IMR-90 (cell line): ENCODE data around the gene SEC24D. TPM values are rescaled to one million over a fixed set of nuclear protein-coding genes. Genes with fewer than 3 reads are reported as not detected.

ENCODE experiments used
- ATAC-seq: fragments of 200-7000 bp; cut with Tn5 transposase; 2 replicates; pipeline ENCODE4 v1.9.1; 2020; ENCODE audit warnings: low read depth, mild to moderate bottlenecking, moderate library complexity
- BruUV-seq: library from RNA; stranded (reverse); fragments of 400-500 nt; replicated peaks from 2 replicates; lab custom pipeline; 2021; lab: Mats Ljungman, UMichigan
- CTCF ChIA-PET: fragments of 300-600 bp; formaldehyde crosslinking; extraction: SDS; loops from one replicate; lab custom pipeline; 2021; ENCODE audit warnings: antibody characterized with exemption; lab: Yijun Ruan, JAX
- POLR2A ChIA-PET: fragments of 300-600 bp; sonication (Branson Sonifier 250); formaldehyde crosslinking; loops from one replicate; lab custom pipeline; 2022; ENCODE audit warnings: antibody characterized with exemption; ENCODE audit not compliant: unreplicated experiment; lab: Charles Lee
- DNase-seq: peaks from one replicate; pipeline ENCODE4 v3.0.0; 2013
- H2AFZ ChIP-seq: replicated peaks from 2 replicates; pipeline ENCODE3; 2013; ENCODE audit warnings: low read length, mild to moderate bottlenecking; ENCODE audit not compliant: poor library complexity
- H2AK5ac ChIP-seq: 2 replicates; pipeline ENCODE4 v1.6.1; 2013; ENCODE audit warnings: low read depth, low read length, inconsistent platforms
- H2AK9ac ChIP-seq: replicated peaks from 2 replicates; pipeline ENCODE3; 2013; ENCODE audit warnings: mild to moderate bottlenecking, low read depth, low read length, moderate library complexity; ENCODE audit not compliant: poor library complexity
- H2BK120ac ChIP-seq: 2 replicates; pipeline ENCODE4 v1.6.1; 2013; ENCODE audit warnings: low read depth, low read length, inconsistent platforms
- H2BK15ac ChIP-seq: 3 replicates; pipeline ENCODE4 v1.6.1; 2013; ENCODE audit warnings: low read depth, low read length, inconsistent platforms
- H2BK20ac ChIP-seq: 2 replicates; pipeline ENCODE4 v1.6.1; 2013; ENCODE audit warnings: low read depth, mild to moderate bottlenecking, inconsistent platforms, low read length, moderate library complexity
- H2BK5ac ChIP-seq: 2 replicates; pipeline ENCODE4 v1.6.1; 2013; ENCODE audit warnings: mild to moderate bottlenecking, low read depth, low read length, inconsistent platforms; ENCODE audit not compliant: poor library complexity, severe bottlenecking
- H3K14ac ChIP-seq: replicated peaks from 2 replicates; pipeline ENCODE4 v1.6.1; 2013; ENCODE audit warnings: low read depth, low read length, inconsistent platforms
- H3K18ac ChIP-seq: 2 replicates; pipeline ENCODE4 v1.6.1; 2013; ENCODE audit warnings: low read depth, low read length, control low read depth
- H3K23ac ChIP-seq: 2 replicates; pipeline ENCODE4 v1.6.1; 2013; ENCODE audit warnings: low read depth, low read length, inconsistent platforms
- H3K27ac ChIP-seq: 2 replicates; pipeline ENCODE4 v1.5.1; 2013; ENCODE audit warnings: mild to moderate bottlenecking, control low read depth, low read length; ENCODE audit not compliant: insufficient read depth
- H3K27me3 ChIP-seq: 2 replicates; pipeline ENCODE4 v1.6.1; 2013; ENCODE audit warnings: low read length; ENCODE audit not compliant: control insufficient read depth, insufficient read depth
- H3K36me3 ChIP-seq: 2 replicates; pipeline ENCODE4 v1.6.1; 2013; ENCODE audit warnings: low read length, mixed read lengths; ENCODE audit not compliant: control insufficient read depth, insufficient read depth
- H3K4ac ChIP-seq: 2 replicates; pipeline ENCODE4 v1.6.1; 2013; ENCODE audit warnings: low read depth, low read length, inconsistent platforms
- H3K4me1 ChIP-seq: 2 replicates; pipeline ENCODE4 v1.6.1; 2013; ENCODE audit warnings: low read length, mixed read lengths; ENCODE audit not compliant: control insufficient read depth, insufficient read depth
- H3K4me2 ChIP-seq: 2 replicates; pipeline ENCODE4 v1.6.1; 2013; ENCODE audit warnings: low read depth, mild to moderate bottlenecking, control low read depth, low read length, moderate library complexity
- H3K4me3 ChIP-seq: 2 replicates; pipeline ENCODE4 v1.5.1; 2013; ENCODE audit warnings: low read depth, mild to moderate bottlenecking, control low read depth, low read length, moderate library complexity; ENCODE audit not compliant: insufficient read depth
- H3K56ac ChIP-seq: 2 replicates; pipeline ENCODE4 v1.6.1; 2013; ENCODE audit warnings: low read length, inconsistent platforms; ENCODE audit not compliant: insufficient read depth; ENCODE audit errors: extremely low read depth
- H3K79me1 ChIP-seq, 2 experiments: 2 replicates each; pipeline ENCODE4 v1.6.1; 2013; ENCODE audit warnings: low read length in 2 of 2, inconsistent platforms in 1 of 2, low read depth in 1 of 2
- H3K9ac ChIP-seq: 2 replicates; pipeline ENCODE4 v1.6.1; 2013; ENCODE audit warnings: low read depth, low read length, control low read depth
- H3K9me1 ChIP-seq: 2 replicates; pipeline ENCODE4 v1.6.1; 2013; ENCODE audit warnings: low read length, inconsistent platforms; ENCODE audit not compliant: insufficient read depth
- H3K9me3 ChIP-seq: 2 replicates; pipeline ENCODE4 v1.6.1; 2013; ENCODE audit warnings: low read length; ENCODE audit not compliant: control insufficient read depth, insufficient read depth
- H4K20me1 ChIP-seq: 2 replicates; pipeline ENCODE4 v1.6.1; 2013; ENCODE audit warnings: low read length, inconsistent platforms; ENCODE audit not compliant: insufficient read depth
- H4K5ac ChIP-seq: 2 replicates; pipeline ENCODE4 v1.6.1; 2013; ENCODE audit warnings: mild to moderate bottlenecking, low read depth, low read length, control low read depth
- H4K8ac ChIP-seq, 2 experiments: 2 replicates each; pipeline ENCODE4 v1.6.1; 2013; ENCODE audit warnings: low read depth in 2 of 2, low read length in 2 of 2, control low read depth in 1 of 2, inconsistent platforms in 1 of 2
- H4K91ac ChIP-seq: 2 replicates; pipeline ENCODE4 v1.6.1; 2013; ENCODE audit warnings: low read depth, low read length, inconsistent platforms; ENCODE audit not compliant: insufficient read depth
- CHD1 ChIP-seq: IDR thresholded peaks from 2 replicates; pipeline ENCODE4 v1.6.1; 2012; ENCODE audit warnings: low read depth, low read length, improper control_type of control experiment
- CTCF ChIP-seq: conservative IDR thresholded peaks from 2 replicates; pipeline ENCODE4 v1.5.1; 2012; ENCODE audit warnings: mild to moderate bottlenecking, low read depth, low read length, improper control_type of control experiment
- MAFK ChIP-seq: IDR thresholded peaks from 2 replicates; pipeline ENCODE4 v1.6.1; 2012; ENCODE audit warnings: low read depth, low read length, improper control_type of control experiment
- NFE2L2 ChIP-seq: fragments of 150-350 bp; IDR thresholded peaks from 2 replicates; pipeline ENCODE4 v1.6.1; 2016; ENCODE audit warnings: low read depth, mild to moderate bottlenecking, low read length
- POLR2A ChIP-seq: IDR thresholded peaks from 2 replicates; pipeline ENCODE4 v1.6.1; 2012; ENCODE audit warnings: mild to moderate bottlenecking, low read depth, low read length
- RAD21 ChIP-seq: IDR thresholded peaks from 2 replicates; pipeline ENCODE4 v1.6.1; 2012; ENCODE audit warnings: low read length, improper control_type of control experiment
- RCOR1 ChIP-seq: IDR thresholded peaks from 2 replicates; pipeline ENCODE4 v1.6.1; 2012; ENCODE audit warnings: mild to moderate bottlenecking, low read length, improper control_type of control experiment; ENCODE audit not compliant: insufficient replicate concordance
- RFX5 ChIP-seq: IDR thresholded peaks from 2 replicates; pipeline ENCODE4 v1.8.0; 2012; ENCODE audit warnings: low read depth, mild to moderate bottlenecking, low read length, moderate library complexity
- SMC3 ChIP-seq: fragments of 150-350 bp; IDR thresholded peaks from 2 replicates; pipeline ENCODE4 v1.6.1; 2016; ENCODE audit warnings: low read depth, mild to moderate bottlenecking, antibody characterized with exemption, low read length, moderate library complexity
- WGBS, 2 experiments: methylation state at CpG; one replicate each; pipeline versions ENCODE4 v1.1.5 to v1.1.7; 2013; ENCODE audit warnings: missing lambda C conversion rate in 2 of 2; ENCODE audit not compliant: insufficient read length in 1 of 2; ENCODE audit errors: extremely low coverage in 2 of 2; 5-methylcytosine and 5-hydroxymethylcytosine counted together
- dilution Hi-C: fragments of 300-500 bp; cut with HindIII; formaldehyde crosslinking; loops from one replicate; pipeline ENCODE4 v1.14.3; 2018; ENCODE audit warnings: low sequenced_read_pairs; ENCODE audit not compliant: unreplicated experiment
- in situ Hi-C: fragments of 300-500 bp; cut with MboI; formaldehyde crosslinking; loops from 3 replicates; pipeline ENCODE4 v1.14.3; 2019; ENCODE audit warnings: low sequenced_read_pairs, inconsistent platforms, mixed read lengths
- intact Hi-C: fragments of 100-400 bp; cut with micrococcal nuclease; formaldehyde crosslinking; loops from 2 replicates; pipeline ENCODE4 v1.10.0; 2022
- polyA plus RNA-seq, 3 experiments: library from polyadenylated mRNA; depleted of rRNA; stranded (reverse); fragments of >200 nt; gene quantifications; 2 replicates each; pipeline ENCODE4 v1.2.3, GENCODE V29; 2012; ENCODE audit warnings: low replicate concordance in 1 of 3
- total RNA-seq: library from RNA; depleted of rRNA; stranded (reverse); fragments of >200 nt; gene quantifications from 2 replicates; pipeline ENCODE4 v1.2.3, GENCODE V29; 2012
- TF ChIP-seq, protein P1 (sequence below): fragments of 150-350 bp; IDR thresholded peaks from 2 replicates; pipeline ENCODE4 v1.6.1; 2017; ENCODE audit warnings: mild to moderate bottlenecking, antibody characterized with exemption, low read length, low read depth
- TF ChIP-seq, protein P2 (sequence below): fragments of 150-350 bp; IDR thresholded peaks from 2 replicates; pipeline ENCODE4 v1.6.1; 2016; ENCODE audit warnings: low read depth, mild to moderate bottlenecking, low read length, moderate library complexity, borderline replicate concordance

SEC24D gene
- total and polyA plus RNA-seq, 2 of the 4 experiments (the other 2 are of a cell fraction), result 93.2 to 111 TPM

- ATAC-seq (peak; percentile 61), DNase-seq (peak; percentile 14)
- Histone ChIP-seq H3K18ac (peak overlapping the region; percentile 95), H4K91ac (0 out of 2 replicates have a peak overlapping the region, but pooled peaks have one; percentile 54), H3K4ac (peak overlapping the region; percentile 77), H3K9ac (peak overlapping the region; percentile 86), H3K9me1 (0 out of 2 replicates have a peak, but pooled peaks cover 4% of the 10 kb centered on the region), H2AK5ac (no peak overlapping the region), H3K27me3 (no peaks in the 10 kb centered on the region), H3K23ac (peak overlapping the region; percentile 70), H4K20me1 (no peaks in the 10 kb centered on the region), H3K4me1 (peaks cover 3% of the 10 kb centered on the region; the same call in 1 of the 2 replicates), H2BK120ac (peak overlapping the region; percentile 74), H3K9me3 (no peaks in the 10 kb centered on the region), H2BK20ac (peak overlapping the region; percentile 62; the same call in 1 of the 2 replicates), H3K36me3 (no peaks in the 10 kb centered on the region), H2BK15ac (peak overlapping the region; percentile 30; the same call in 1 of the 3 replicates), H3K4me3 (peak overlapping the region; percentile 62), H2AFZ (peak overlapping the region; percentile 87), H4K8ac (peak overlapping the region; percentile 78 to 88), H3K4me2 (peak overlapping the region; percentile 100), H2AK9ac (no peak overlapping the region), H3K14ac (peak overlapping the region; percentile 87), H4K5ac (peak overlapping the region; percentile 100), H3K79me1 (no peaks in the 10 kb centered on the region), H2BK5ac (peak overlapping the region; percentile 74), H3K56ac (peak overlapping the region; percentile 65; the same call in 1 of the 2 replicates), H3K27ac (peak overlapping the region; percentile 16; the same call in 1 of the 2 replicates)
- in situ Hi-C loops (no loop called here), intact Hi-C loops (no loop called here), dilution Hi-C loops (no loop called here)
- BruUV-seq, result no TSS peak
- WGBS, 2 experiments, result 45% methylated on average over 4 of the region's 8 CpGs; no CpG with 5 or more reads in 1 of the 2 experiments
- POLR2A ChIA-PET, result interaction anchor here (1.6 kb wide), 1 partner anchor 16 kb away, joined by 6 read pairs; no protein-coding TSS in a partner anchor
- TF ChIP-seq POLR2A (no peak), MAFK (no peak), RFX5 (no peak), RCOR1 (no peak), SMC3 (no peak), RAD21 (no peak), NFE2L2 (no peak), CHD1 (no peak), CTCF (no peak)
- TF ChIP-seq, protein P1, sequence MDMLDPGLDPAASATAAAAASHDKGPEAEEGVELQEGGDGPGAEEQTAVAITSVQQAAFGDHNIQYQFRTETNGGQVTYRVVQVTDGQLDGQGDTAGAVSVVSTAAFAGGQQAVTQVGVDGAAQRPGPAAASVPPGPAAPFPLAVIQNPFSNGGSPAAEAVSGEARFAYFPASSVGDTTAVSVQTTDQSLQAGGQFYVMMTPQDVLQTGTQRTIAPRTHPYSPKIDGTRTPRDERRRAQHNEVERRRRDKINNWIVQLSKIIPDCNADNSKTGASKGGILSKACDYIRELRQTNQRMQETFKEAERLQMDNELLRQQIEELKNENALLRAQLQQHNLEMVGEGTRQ, result no peak
- TF ChIP-seq, protein P2, sequence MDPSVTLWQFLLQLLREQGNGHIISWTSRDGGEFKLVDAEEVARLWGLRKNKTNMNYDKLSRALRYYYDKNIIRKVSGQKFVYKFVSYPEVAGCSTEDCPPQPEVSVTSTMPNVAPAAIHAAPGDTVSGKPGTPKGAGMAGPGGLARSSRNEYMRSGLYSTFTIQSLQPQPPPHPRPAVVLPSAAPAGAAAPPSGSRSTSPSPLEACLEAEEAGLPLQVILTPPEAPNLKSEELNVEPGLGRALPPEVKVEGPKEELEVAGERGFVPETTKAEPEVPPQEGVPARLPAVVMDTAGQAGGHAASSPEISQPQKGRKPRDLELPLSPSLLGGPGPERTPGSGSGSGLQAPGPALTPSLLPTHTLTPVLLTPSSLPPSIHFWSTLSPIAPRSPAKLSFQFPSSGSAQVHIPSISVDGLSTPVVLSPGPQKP, result no peak
- CTCF ChIA-PET, result interaction anchor here (1.0 to 2.0 kb wide), 3 partner anchors 11 to 14 kb away, joined by 3 to 7 read pairs (median 3); no protein-coding TSS in a partner anchor
These were observed 14.7 kb upstream of the SEC24D start for GRCh38 chr4:118850488-118851173.
